GM12878 (cell line): ENCODE results near the gene MYO10.

Source experiments
- CTCF ChIP-seq, 3 experiments: IDR thresholded peaks in 2 of 3; conservative IDR thresholded peaks in 1 of 3; 2 replicates each; pipeline ENCODE4 v1.5.1; 2011; ENCODE audit warnings: low read depth in 3 of 3, low read length in 3 of 3, mild to moderate bottlenecking in 3 of 3, control low read depth in 2 of 3, moderate library complexity in 2 of 3, inconsistent platforms in 1 of 3, mixed read lengths in 1 of 3; ENCODE audit not compliant: control insufficient read depth in 2 of 3, insufficient read depth in 1 of 3; ENCODE audit errors: extremely low read depth in 1 of 3
- HDAC2 ChIP-seq: fragments of 200-600 bp; sonication (generic); IDR thresholded peaks from 2 replicates; pipeline ENCODE4 v1.6.1; 2017
- MYB ChIP-seq: fragments of 150-350 bp; IDR thresholded peaks from 2 replicates; pipeline ENCODE4 v1.6.1; 2014; ENCODE audit warnings: mild to moderate bottlenecking, low read depth, low read length, borderline replicate concordance
- PRDM15 ChIP-seq: fragments of 450-650 bp; formaldehyde crosslinking; IDR thresholded peaks from 2 replicates; pipeline ENCODE4 v1.4.0; 2020; ENCODE audit warnings: mild to moderate bottlenecking, moderate library complexity
- RUNX3 ChIP-seq: IDR thresholded peaks from 2 replicates; pipeline ENCODE4 v1.6.1; 2012; ENCODE audit warnings: low read length, inconsistent platforms
- TAF1 ChIP-seq: IDR thresholded peaks from 2 replicates; pipeline ENCODE4 v1.6.1; 2011; ENCODE audit warnings: mild to moderate bottlenecking, low read depth, low read length, borderline replicate concordance

GRCh38 chr5:16628376-16628775 lies 307.7 kb downstream of the MYO10 start:
- TF ChIP-seq TAF1 (no peak), HDAC2 (no peak), CTCF (IDR thresholded peaks at IDR 0.05 in 2 of 3, conservative IDR thresholded peaks at IDR 0.05 in 1 of 3; ENCODE audit: control insufficient read depth in 2 of 3, extremely low read depth in 1 of 3, insufficient read depth in 1 of 3, low read depth in 3 of 3, low read length in 3 of 3) (no peak), MYB (no peak), RUNX3 (no peak), PRDM15 (CRISPR knock-in tag) (no peak)
